ENCODE measurements around the gene LRRC55.

The LRRC55 gene

GRCh38 chr11:57239348-57239747 is 57.6 kb downstream of the LRRC55 start:
- DNase-seq = no peak

GRCh38 chr11:57240007-57240406 is 58.3 kb downstream of the LRRC55 start:
- DNase-seq = no peak

- DNase-seq = no peak
Measured at GRCh38 chr11:57240757-57241156, 59.0 kb downstream of the LRRC55 start.
